DMS 273 (cell line): ENCODE results near the gene DOCK11.

Experiments used
- DNase-seq: peaks from one replicate; lab custom pipeline; 2025; ENCODE audit not compliant: unreplicated experiment; lab: John Stamatoyannopoulos, UW

The DOCK11 gene

DNA sequence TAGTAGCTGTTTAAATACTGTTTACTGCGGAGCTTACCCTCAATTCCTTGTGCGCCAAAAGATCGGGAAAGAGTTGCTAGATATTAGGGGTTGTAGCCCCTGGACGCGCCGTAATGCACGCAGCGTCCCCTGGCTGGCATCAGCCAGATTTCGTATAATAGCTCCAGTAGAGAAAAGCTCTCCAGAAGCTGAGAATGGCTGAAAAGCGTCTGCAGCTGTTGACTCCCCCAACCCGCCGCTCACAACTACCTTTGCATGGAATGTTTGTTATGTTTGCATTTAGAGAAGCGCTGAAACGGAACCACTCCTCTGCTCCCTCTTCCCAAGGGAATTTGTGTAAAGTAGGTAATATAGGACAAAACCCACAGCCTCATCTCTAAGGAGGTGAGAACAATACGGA is 3.7 kb downstream of the DOCK11 start:
- no peak for DNase-seq

DNA sequence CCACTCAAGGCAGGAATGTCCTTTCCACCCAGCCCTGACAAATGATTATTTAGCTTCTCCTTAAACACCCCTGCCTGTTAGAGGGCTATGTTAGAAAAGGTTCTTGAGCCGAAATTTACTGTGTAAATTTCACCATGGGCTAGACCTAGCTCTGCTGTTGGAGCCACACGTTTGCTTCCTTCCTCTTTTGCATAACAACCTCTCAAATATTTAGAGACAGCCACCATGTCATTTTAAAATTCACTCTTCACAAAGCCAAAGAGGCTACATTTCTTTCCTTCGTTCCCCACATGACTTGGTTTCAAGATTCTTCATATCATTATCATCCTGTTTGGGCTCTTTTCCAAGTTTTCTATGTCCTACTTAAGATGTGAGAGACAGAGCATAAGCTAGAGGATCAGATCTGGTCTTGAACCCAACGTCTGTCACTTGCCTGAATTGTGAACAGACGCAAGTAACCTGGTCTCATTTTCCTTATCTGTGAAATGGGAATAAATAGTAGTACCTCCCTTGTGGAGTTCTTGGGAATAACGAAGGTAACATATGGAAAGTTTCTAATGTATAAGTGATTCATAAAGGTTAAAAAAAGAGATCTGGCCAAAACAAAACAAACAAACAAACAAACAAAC is 6.7 kb downstream of the DOCK11 start:
- DNase-seq, result no peak

DNA sequence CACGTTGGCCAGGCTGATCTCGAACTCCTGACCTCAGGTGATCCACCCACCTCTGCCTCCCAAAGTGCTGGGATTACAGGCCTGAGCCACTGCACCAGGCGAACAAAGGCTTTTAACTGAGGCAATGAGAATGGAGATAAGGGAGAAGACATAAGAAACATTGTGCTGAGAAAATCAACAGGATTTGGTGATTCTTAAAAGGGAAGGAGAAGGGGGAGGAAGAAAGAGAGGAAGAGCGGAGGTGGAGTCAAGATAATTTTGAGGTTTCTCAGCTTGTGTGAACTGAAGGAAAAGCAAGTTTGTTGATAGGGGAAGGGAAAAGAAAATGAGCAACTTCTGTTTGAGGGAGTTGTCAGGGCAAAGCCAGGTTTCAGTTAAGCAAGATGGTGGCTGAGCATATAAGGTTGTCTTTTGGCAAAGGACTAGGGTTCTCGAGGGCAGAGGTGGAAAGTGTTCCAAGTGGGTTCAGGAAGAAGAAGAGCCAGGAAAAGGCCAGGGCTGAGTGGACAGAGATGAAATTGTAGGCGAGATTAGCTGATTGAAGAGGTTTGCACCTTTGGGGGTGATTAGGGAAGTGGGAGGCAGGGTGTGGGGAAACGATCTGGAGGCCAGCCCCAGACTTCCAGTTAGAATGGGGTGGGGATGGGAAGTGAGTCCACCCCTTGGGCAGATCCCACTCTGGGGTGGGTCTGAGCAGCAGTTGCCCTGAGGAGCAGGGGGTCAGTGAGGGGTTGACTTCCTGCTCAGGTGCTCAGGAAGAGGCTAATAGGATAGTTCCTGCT is 7.8 kb downstream of the DOCK11 start:
- no peak for DNase-seq

DNA sequence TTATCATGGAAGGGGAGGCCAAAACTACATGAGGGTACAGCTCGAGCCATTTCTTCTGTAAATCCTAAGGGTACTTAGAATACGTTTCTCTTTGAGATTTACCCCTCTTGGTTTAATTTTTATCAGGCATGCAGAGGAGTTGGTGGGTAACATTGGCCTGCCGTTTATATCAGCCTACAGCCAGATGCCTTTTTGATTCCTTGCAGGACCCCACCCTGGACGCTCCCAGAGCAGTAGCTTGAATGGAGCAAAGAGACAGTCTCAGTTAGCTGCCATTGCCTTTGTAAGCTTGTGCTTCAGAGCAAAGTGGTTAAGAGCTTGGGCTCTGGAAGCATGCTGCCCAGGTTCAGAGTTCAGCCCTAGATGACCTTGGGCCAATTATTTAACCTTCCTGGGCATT is 9.0 kb downstream of the DOCK11 start:
- DNase-seq, result no peak

DNA sequence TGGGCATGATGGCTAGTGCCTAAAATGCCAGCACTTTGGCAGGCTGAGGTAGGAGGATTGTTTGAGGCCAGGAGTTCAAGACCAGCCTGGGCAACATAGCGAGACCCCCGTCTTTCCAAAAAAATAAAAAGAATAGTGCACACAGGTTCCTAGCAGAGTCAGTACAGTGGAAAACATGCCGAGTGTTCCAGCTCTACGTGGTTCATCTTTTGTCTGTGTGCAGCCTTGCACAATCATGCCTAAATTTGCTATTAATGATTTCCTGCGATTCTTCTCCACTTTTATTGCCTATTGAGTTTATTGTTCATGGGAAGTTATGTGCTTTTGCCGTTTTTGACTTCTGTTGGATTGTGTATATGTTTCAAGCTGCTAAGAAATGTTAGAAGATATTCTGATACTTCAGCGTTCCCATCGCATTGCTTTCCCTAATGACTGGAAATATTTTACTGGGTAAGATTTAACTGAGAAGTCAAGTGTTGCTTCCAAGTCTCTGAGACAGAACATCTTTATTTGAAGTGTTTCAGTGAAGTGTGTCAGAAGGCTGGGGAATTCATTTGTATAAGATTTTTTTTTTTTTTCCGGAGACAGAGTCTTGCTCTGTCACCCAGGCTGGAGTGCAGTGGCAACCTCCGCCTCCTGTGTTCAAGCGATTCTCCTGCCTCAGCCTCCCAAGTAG is 11.3 kb downstream of the DOCK11 start:
- no peak for DNase-seq

DNA sequence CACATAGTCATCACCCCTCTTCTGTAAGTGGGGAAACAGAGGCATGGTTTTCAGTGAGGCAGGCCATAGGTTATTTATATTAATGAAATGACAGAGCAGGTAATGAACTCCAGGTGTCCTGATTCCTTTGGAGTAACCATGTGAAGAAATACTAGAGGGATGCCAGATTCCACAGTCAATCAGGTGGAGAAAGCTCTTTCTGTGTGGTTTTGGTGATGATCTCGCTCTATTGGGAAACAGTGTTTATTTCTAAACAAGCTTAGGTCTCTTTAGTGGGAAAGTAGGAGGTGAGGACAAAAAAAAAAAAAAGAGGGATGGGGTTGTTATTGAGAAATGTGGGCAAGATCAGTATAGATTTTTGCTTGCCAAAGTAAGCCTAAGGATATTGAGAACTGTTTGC is 12.2 kb downstream of the DOCK11 start:
- no peak for DNase-seq

DNA sequence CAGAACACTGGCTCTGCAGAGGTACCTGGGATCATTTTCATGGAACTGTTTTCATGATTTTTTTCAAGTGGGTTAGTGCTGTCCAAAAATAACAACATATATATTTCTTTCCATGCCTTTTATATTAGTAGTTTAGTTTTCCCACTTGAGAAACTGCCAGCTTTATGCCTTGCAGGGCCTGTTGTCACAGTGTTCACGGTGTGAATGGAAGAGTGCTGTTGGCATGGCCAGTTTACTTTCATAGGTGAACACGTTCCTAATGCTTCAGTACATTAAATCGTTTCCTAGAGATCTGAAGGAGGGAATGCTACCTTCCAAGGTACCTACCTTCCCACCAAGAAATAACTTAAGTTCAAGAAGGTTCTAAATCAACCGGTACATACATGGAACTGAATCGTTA is 12.6 kb downstream of the DOCK11 start:
- no peak for DNase-seq

DNA sequence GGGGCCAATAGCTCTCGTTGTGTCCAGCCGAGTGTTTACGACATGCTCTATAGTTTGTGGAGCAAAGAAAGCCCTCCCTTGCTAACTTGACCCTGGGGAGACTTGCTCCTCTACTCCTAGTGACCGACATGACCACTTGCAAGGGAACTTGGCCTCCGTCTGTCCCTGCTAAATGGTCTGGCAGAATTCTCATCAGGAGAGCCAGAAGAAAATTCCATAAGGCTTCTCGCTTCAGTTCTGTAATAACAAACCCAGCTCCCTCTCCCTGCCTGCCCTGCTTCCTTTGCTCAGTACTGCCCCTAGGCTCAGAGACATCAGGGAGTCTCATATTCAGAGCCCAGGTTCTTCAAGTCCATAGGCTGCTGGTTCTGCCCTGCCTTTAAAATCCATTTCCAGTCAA is 13.0 kb downstream of the DOCK11 start:
- no peak for DNase-seq

DNA sequence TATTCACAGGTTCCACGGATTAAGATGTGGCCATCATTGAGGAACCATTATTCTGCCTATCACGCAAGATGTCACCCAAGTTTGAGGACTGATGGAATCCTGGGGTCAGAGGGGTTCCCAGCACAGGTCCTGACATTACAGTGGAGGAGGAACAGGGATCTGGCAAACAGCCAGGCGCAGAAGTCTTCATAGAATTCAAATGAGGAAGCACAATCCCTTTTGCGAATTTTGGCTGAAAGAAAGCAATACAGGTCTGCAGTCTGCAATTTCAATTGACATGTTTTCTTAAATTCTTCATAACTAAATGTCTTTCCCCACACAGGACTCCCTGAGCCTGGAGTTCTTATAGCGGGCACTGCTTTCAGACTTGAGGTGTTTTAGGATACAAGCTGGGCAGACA is 14.5 kb downstream of the DOCK11 start:
- peak; percentile 10 for DNase-seq

DNA sequence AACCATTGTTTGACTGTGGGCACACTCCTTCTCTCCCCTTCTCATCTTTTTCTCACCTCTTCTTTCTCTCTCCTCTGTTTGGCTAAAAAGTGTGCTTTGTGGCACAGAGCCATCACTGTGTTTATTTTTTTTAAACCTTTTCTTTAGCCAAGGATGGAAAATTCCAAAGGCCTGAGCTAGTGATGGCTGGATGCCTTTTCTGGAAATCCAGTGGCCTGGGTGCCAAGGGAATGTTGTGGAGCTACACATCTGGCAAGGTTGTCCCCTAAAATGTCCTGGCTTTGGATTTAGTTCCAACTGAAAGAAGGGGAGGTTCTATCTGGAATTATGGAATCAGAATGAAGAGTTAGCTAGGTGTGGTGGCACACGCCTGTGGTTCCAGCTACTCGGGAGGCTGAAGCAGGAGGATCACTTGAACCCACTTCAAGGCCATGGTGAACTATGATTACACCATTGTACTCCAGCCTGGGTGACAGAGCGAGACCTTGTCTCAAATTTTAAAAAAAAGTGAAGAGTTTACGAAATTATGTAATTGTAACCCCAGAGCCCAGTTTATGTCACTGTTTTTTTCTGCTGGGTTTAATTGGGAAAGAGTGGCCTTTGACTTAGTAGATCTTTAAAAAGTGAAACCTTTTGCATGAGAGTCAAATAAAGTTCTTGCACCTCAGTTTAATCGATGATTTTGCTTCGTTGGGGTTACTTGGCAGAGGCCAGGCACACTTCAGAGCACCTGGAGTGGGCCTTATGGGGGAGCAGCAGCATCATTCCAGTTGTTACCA is 17.7 kb downstream of the DOCK11 start:
- DNase-seq, result no peak

DNA sequence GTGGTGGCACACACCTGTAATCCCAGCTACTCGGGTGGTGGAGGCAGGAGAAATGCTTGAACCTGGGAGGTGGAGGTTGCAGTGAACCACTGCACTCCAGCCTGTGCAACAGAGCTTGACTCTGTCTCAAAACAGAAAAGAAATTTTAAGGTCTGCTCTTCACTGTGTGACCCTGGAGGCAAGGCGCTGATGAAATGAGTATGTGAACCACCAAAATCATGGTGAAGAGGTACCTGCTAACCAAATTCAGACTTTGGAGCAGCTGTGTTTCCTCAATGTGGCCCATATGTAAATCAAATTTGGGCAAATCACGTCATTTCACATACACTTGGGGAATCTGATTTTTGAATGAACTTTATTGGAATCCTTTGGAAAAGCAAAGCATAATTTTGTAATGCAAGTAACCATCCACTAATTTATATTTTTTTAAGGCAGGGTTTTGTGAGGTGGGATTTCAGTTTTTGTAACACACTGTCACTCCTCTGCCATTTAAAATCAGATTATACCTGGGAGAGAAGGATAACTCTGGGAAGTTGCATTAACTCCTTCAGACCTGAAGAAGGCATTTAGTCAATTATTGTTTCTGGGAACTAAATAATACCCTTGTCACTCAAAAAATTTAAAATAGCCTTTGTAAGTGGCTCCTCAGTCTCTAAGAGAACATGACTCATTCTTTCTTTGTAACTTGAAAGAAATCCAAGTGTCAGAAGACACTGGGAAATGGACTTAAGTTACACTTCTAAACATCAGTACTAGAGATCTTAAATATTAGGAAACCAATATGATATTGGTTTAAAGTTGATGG is 24.0 kb downstream of the DOCK11 start:
- no peak for DNase-seq

DNA sequence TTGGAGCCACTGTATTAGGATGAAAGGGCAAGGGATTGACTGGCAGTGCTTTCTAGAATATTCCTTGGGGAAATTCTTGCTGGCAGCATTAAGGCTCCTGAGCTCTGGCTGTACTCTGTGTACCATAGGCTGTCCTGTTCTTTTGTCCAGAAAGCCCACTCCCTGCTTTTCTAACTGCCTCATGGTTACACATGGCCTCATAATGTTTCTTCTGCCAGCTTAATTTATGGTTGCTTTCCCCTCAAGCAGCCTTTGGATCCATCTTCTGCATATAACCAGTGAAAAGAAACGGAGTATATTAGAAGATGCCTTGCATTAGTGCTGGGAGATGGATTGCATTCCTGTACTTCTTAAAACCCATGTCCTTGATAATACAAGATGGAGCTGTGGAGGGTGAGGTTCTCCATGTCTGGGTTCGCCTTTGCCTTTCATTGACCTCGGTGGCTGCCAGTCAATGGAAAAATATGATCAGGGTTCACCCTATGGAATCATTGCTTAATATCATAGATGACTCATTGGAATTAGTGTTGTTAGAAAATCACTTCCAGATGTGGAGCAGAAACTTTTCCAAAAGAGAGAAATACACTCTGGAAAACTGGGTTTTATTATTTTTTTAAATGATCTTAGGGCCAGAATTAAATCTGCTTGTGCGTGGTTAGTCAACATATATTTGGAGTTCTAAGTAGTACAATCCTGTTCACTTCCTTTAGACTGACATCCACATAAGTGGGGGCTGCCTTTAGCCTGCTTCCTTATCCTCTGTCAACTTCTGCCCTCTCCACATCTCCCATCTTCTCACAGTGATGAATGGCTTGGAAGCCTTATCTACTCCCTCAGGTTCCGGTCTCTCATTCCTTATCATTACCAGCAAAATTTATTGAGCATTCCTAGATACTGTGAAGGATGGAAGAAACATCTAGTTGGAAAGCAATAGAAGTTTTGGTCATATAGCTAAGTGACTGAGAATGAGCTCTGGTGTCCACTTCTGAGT is 24.9 kb downstream of the DOCK11 start:
- DNase-seq, result no peak

DNA sequence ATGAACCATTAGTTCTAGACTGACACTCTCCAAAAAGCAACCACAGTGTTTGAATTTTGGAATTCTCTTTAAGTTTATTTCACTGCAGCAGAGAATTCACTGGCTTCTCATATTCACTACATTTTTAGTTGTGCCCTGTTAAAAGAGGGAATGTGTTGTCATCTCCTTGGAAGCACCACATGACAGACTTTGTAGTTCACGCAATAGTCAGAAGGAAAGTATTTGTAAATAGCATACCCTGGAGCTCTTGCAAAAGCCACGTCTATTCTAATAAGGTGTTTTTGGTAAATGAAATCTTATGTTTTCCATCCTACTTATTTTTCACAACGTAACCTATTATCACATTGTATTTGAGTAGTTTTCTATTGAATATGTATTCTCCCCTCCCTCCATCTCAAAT is 25.8 kb downstream of the DOCK11 start:
- no peak for DNase-seq

DNA sequence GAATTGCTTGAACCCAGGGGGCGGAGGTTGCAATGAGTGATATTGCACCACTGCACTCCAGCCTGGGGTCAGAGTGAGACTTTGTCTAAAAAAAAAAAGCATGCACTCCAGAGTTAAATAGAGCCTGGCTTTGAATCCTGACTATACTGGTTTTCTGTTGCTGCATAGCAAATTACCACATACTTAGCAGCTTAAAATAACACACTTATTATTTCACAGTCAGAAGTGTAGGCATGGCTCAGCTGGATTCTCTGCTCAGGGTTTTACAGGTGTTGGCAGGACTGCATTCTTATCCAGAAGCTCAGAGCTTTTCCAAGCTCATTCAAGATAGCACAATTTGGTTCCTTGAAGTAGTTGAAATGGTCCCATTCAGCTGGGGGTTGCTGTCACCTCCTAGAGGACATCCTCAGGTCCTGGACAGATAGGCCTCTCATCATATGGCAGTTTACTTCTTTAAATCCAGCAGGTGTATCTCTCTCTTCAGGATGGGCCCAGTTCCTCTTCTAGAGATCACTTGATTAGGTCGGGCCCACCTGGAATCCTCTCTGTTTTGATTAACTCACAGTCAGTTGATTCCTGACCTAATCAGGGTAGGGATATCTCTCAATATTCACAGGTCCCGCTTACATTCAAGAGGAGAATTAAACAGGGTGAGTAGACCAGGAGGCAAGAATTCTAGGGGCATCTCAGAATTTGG is 26.8 kb downstream of the DOCK11 start:
- no peak for DNase-seq

DNA sequence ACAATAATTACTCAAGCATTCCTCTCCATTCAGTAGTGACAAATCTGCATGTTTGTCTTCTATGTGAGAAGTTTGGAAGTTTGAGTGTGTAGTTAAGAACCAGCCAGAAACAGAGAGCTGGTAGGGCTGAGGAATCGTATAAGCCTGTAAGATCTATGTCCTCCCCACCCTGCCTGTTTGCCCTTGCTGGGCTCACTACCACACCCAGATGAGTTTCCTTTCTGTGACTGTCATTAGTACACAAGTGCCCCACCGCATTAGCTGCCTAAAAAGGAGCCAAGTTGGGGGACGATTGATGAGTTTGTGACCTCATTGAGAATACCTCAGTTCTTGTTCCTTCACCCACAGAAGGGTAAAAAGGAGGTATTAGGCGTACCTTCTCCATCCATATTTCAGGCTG is 28.3 kb downstream of the DOCK11 start:
- DNase-seq, result no peak

DNA sequence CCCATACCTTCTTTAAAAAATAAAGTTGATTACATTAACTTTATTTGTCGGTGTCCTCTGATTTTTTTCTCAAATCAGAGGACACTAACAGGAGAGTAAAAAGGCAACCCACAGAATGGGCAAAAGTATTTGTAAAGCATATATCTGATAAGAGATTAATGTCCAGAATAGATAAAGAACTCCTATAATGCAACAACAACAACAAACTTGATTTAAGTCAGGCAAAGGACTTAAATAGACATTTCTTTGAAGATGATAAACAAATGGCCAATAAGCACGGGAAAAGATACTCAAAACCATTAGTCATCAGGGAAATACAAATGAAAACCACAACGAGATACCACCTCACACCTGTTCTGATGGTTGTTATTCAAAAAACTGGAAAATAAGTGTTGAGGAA is 28.7 kb downstream of the DOCK11 start:
- no peak for DNase-seq

DNA sequence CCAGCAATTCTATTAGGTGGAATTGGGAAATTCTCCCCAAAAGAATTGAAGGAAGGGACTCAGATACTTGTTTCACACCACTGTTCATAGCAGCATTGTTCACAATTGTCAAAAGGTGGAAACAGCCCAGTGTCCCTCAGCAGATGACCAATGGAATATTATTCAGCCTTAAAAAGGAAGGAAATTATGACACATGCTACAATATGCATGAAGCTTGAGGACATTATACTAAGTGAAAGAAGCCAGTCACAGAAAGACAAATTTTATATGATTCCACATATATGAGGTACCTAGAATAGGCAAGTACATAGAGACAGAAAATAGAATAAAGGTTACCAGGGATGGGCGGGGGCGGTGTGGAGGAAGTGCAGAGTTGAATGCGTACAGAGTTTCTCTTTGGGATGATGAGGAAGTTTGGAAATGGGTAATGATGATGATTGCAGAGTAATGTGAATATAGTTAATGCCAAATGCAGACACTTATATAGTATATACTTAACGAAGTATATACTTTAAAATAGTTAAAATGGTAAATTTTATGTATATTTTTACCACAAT is 29.6 kb downstream of the DOCK11 start:
- no peak for DNase-seq

DNA sequence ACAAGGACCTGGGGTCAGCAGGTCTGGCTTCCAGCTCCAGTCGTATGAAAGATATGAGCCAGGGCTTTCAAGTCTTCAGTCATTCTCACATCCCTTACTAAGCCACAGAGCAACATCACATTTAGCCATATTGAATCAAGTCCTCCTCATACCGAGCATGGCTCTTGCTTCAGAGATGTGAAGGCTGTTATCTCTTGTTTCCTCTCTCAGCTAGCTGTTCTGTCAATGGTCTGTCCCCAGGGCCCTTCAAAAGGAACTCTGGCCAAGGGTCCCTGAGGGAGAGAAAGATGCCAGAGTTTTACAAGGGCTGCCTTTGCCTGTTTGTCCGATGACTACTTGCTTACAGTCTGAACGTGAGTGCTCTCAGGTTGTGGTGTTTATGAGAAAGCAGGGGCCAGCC is 30.5 kb downstream of the DOCK11 start:
- DNase-seq, result no peak
